T-helper 1 cell treated with Interleukin-12 subunit alpha and Interleukin-12 subunit beta and Interleukin-4 antibody, amounts not matched to agents 30 μg/mL and 1 μg/mL, for 36 hours (primary cell): Measurements from ENCODE around the gene MICALL2.

Experiments
- H3K27ac Mint-ChIP-seq: one replicate; pipeline ENCODE4 v1.8.0; 2021; ENCODE audit warnings: mild to moderate bottlenecking, mixed read lengths
- H3K27me3 Mint-ChIP-seq: one replicate; pipeline ENCODE4 v1.8.0; 2021; ENCODE audit warnings: low read depth, mixed read lengths
- H3K36me3 Mint-ChIP-seq: one replicate; pipeline ENCODE4 v1.8.0; 2021; ENCODE audit warnings: low read depth, mixed read lengths
- H3K4me1 Mint-ChIP-seq: one replicate; pipeline ENCODE4 v1.8.0; 2021; ENCODE audit warnings: low read depth, mixed read lengths
- H3K4me3 Mint-ChIP-seq: one replicate; pipeline ENCODE4 v1.8.0; 2021; ENCODE audit warnings: mild to moderate bottlenecking, moderate library complexity, mixed read lengths
- H3K9me3 Mint-ChIP-seq: one replicate; pipeline ENCODE4 v1.8.0; 2021; ENCODE audit warnings: mixed read lengths

Gene MICALL2

GRCh38 chr7:1466524-1467271 lies 7.4 kb upstream of the MICALL2 start:
- Mint-ChIP-seq H3K4me1 (peaks cover 2% of the 10 kb centered on the region), H3K4me3 (no peak overlapping the region), H3K27ac (no peak overlapping the region), H3K9me3 (no peaks in the 10 kb centered on the region), H3K36me3 (no peaks in the 10 kb centered on the region), H3K27me3 (no peaks in the 10 kb centered on the region)

GRCh38 chr7:1464694-1465093 lies 5.4 kb upstream of the MICALL2 start:
- Mint-ChIP-seq H3K4me3 (no peak overlapping the region), H3K36me3 (no peaks in the 10 kb centered on the region), H3K27ac (no peak overlapping the region), H3K9me3 (no peaks in the 10 kb centered on the region), H3K4me1 (peaks cover 4% of the 10 kb centered on the region), H3K27me3 (no peaks in the 10 kb centered on the region)

DNA sequence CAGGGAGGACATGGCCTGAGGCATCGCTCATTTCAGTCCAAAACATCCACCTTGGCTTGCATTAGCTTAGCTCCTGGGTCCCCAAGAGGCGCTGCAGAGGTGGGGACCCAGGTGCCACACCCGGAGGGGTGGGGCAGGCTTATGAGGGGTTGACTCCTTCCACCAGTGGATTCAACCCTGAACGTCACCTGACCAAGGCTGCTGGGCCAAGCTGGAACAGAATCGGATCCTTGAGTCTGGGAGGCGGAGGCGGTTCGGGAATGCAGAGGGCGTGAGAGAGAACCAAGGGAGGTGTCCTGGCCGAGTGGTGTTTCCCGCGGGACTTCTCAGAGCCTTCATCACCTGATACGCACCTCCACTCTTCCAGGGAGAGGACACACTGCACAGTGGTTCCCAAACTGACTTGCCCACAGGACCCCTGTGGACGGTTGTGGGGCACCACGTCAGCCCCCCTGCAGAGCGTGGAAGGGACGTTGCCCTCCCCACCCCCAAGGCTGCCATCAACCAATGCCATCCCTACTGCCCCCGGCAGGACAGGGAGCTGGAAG lies 4.5 kb upstream of the MICALL2 start:
- no peak overlapping the region for H3K27ac Mint-ChIP-seq
- no peaks in the 10 kb centered on the region for H3K9me3 Mint-ChIP-seq
- H3K4me1 Mint-ChIP-seq, result peaks cover 4% of the 10 kb centered on the region
- no peaks in the 10 kb centered on the region for H3K27me3 Mint-ChIP-seq
- H3K36me3 Mint-ChIP-seq, result no peaks in the 10 kb centered on the region
- no peak overlapping the region for H3K4me3 Mint-ChIP-seq

GRCh38 chr7:1461646-1462375 lies 2.5 kb upstream of the MICALL2 start:
- H3K4me1 Mint-ChIP-seq, result peaks cover 5% of the 10 kb centered on the region
- no peaks in the 10 kb centered on the region for H3K9me3 Mint-ChIP-seq
- H3K36me3 Mint-ChIP-seq, result no peaks in the 10 kb centered on the region
- H3K27ac Mint-ChIP-seq, result no peak overlapping the region
- no peak overlapping the region for H3K4me3 Mint-ChIP-seq
- no peaks in the 10 kb centered on the region for H3K27me3 Mint-ChIP-seq

GRCh38 chr7:1460821-1461645 lies 1.8 kb upstream of the MICALL2 start:
- Mint-ChIP-seq H3K4me3 (no peak overlapping the region), H3K4me1 (peaks cover 5% of the 10 kb centered on the region), H3K36me3 (no peaks in the 10 kb centered on the region), H3K27ac (no peak overlapping the region), H3K9me3 (no peaks in the 10 kb centered on the region), H3K27me3 (no peaks in the 10 kb centered on the region)

GRCh38 chr7:1459920-1460820 lies 900 bp upstream of the MICALL2 start:
- Mint-ChIP-seq H3K27me3 (no peaks in the 10 kb centered on the region), H3K27ac (peak overlapping the region; percentile 52), H3K4me3 (peak overlapping the region; percentile 65), H3K4me1 (peaks cover 5% of the 10 kb centered on the region), H3K36me3 (no peaks in the 10 kb centered on the region), H3K9me3 (no peaks in the 10 kb centered on the region)

DNA sequence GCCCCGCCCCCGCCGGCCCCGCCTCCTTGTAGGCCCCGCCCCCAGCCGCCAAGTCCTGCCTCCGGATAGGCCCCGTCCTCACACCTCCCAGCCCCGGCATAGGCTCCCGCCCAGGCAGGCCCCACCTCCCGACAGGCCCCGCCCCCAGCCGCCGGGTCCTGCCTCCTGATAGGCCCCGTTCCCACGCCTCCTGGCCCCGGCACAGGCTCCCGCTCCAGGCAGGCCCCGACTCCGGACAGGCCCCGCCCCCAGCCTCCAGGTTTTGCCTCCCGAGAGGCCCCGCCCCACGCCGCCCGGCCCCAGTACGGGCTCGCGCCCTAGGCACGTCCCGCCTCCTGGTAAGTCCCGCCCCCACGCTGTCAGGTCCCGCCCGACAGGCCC lies 232 bp upstream of the MICALL2 start:
- peak overlapping the region; percentile 51 for H3K4me3 Mint-ChIP-seq
- H3K27ac Mint-ChIP-seq, result no peak overlapping the region
- H3K4me1 Mint-ChIP-seq, result peaks cover 5% of the 10 kb centered on the region
- no peaks in the 10 kb centered on the region for H3K27me3 Mint-ChIP-seq
- H3K9me3 Mint-ChIP-seq, result no peaks in the 10 kb centered on the region
- H3K36me3 Mint-ChIP-seq, result no peaks in the 10 kb centered on the region

DNA sequence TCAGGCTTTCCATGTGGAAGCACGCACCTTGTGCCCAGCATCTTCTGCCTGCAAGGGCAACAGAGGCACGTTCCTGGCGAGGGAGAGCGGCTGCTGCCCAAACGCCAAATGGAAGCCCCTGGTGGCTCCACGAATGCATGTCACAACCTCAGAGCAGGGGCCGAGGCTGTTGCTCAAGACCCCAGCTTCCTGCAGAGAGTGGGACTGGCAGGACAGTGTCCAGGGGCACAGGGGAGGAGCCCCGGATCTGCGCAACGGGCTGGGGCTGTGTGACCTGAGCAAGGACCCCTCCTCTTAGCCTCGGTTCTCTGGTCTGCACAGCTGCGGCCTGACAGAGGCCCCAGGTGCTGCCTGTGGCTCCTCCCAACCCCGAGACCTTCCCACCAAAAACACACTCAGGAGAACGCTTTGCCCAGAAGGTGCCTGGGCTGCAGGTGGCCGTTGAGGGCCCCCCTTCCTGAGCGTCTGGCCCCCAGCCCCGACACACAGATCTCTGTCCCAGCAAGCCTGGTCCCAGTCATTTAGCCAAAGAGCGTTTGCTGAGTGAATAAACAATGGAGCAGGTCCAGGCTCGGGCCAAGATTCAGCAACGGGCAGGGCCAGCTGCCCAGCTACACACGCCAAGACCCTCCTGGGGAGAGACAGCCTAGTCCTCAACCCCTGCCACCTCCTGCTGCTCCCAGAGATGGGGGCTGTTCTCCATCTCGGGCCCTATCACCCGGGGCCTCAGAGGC lies 1.2 kb downstream of the MICALL2 start:
- Mint-ChIP-seq H3K36me3 (no peaks in the 10 kb centered on the region), H3K9me3 (no peaks in the 10 kb centered on the region), H3K4me3 (peak overlapping the region; percentile 28), H3K27me3 (no peaks in the 10 kb centered on the region), H3K27ac (no peak overlapping the region), H3K4me1 (peaks cover 5% of the 10 kb centered on the region)

DNA sequence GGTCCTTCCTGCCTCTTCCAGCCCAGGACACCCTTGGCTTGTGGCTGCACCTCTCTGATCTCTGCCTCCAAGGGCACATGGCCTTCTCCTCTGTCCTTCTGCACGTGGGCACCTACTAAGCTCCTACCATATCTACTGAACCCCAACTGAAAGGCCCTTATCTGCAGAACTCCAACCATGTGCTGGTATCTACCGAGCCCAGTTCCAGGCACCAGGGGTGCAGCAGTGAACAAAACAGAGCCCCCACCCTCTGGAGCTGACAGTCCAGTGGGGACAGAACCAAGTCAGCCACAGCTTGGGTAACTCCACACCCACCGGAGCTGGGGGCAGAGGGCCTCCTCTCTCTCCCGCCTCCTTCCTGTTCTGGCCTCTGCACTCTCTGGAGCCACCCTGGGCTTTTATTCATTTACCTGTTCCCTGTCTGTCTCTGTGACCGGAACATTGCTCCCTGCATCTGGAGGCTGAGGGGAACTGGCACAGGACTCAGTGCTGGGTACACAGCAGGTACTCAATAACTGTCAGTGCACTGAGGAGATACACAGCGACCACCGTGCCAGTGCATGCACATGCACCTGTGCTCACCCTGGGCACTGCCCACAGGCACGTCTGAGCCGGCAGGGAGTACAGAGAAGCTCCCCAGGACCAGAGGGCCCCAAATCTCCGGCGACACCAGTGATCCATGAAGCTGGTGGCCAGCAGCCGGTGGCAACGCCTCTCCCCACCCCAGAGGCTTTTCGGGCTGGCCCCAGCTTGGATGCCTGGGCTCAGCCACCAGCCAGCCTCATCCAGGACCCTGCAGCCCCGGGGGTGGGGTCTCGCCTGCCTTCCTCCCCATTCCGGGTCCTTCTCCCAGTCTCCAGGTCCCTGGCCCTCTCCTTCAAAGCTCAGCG lies 2.0 kb downstream of the MICALL2 start:
- no peak overlapping the region for H3K27ac Mint-ChIP-seq
- H3K36me3 Mint-ChIP-seq, result no peaks in the 10 kb centered on the region
- H3K27me3 Mint-ChIP-seq, result no peaks in the 10 kb centered on the region
- H3K4me1 Mint-ChIP-seq, result peaks cover 3% of the 10 kb centered on the region
- no peaks in the 10 kb centered on the region for H3K9me3 Mint-ChIP-seq
- H3K4me3 Mint-ChIP-seq, result no peak overlapping the region

- H3K9me3 Mint-ChIP-seq, result no peaks in the 10 kb centered on the region
- H3K27me3 Mint-ChIP-seq, result no peaks in the 10 kb centered on the region
- H3K4me3 Mint-ChIP-seq, result no peak overlapping the region
- peaks cover 3% of the 10 kb centered on the region for H3K4me1 Mint-ChIP-seq
- H3K27ac Mint-ChIP-seq, result no peak overlapping the region
- H3K36me3 Mint-ChIP-seq, result no peaks in the 10 kb centered on the region
Observed at GRCh38 chr7:1455955-1456354, 3.3 kb downstream of the MICALL2 start.

DNA sequence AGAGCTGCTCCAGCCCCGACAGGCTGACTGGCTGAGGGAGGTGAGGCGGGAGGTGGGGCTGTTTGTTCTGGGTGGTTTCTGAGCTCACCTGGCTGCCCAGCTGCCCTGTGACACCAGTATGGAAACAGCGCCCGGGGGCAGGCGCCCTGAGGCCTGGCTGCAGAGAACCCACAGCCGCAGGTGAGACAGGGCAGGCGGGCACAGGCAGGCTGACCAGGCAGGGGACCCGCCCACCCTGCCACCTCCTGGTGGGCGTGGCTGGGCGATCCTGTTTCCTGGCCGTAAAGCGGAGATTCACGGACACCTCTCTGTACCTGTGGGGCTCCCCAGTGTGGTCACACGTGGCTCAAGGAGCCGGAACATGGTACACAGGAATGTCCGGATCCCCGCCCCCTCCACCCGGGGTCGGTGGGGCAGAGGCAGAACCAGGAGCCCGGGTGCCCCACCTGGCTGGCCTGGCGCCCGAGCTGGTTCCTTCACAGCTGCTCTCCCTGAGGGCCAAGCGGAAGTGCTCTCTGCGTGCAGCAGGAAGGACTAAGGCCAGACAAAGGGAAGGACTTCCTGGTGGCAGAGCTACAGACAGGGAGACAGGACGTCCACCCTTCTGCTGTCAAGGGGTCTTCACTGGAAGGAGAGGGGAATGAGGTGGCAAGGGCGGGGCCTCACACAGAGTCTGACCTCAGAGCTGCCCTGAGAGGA lies 3.9 kb downstream of the MICALL2 start:
- Mint-ChIP-seq H3K4me1 (peaks cover 2% of the 10 kb centered on the region), H3K27ac (no peak overlapping the region), H3K36me3 (no peaks in the 10 kb centered on the region), H3K4me3 (no peak overlapping the region), H3K27me3 (no peaks in the 10 kb centered on the region), H3K9me3 (no peaks in the 10 kb centered on the region)

- Mint-ChIP-seq H3K4me3 (no peak overlapping the region), H3K27me3 (no peaks in the 10 kb centered on the region), H3K36me3 (no peaks in the 10 kb centered on the region), H3K4me1 (peaks cover 2% of the 10 kb centered on the region), H3K9me3 (no peaks in the 10 kb centered on the region), H3K27ac (no peak overlapping the region)
Observed at GRCh38 chr7:1454542-1454941, 4.7 kb downstream of the MICALL2 start.
